Lower leg skin (tissue), 4 donors: Measurements from ENCODE around the gene AREG. TPM values are rescaled to one million over a fixed set of nuclear protein-coding genes. Genes with fewer than 3 reads are reported as not detected.

ENCODE experiments used
- DNase-seq, 2 donors: peaks; one replicate each; pipeline ENCODE4 v3.0.0-alpha.2; 2019; ENCODE audit warnings: low spot score in 2 of 2
- H3K4me3 ChIP-seq: fragments of 200-600 bp; sonication (generic); 2 replicates; pipeline ENCODE4 v1.5.1; 2017; ENCODE audit warnings: mild to moderate bottlenecking, low read depth; ENCODE audit not compliant: poor library complexity, severe bottlenecking
- CTCF ChIP-seq, 3 donors: fragments of 450-650 bp; IDR thresholded peaks; one replicate each; pipeline ENCODE4 v1.5.1; 2016; ENCODE audit warnings: antibody characterized with exemption in 3 of 3, mild to moderate bottlenecking in 3 of 3, moderate library complexity in 2 of 3
- POLR2A ChIP-seq, 2 donors: fragments of 450-650 bp; IDR thresholded peaks; one replicate each; pipeline ENCODE4 v1.6.1; 2016 to 2017; ENCODE audit warnings: antibody characterized with exemption in 2 of 2, mild to moderate bottlenecking in 1 of 2, moderate library complexity in 1 of 2
- WGBS, 2 donors: methylation state at CpG; one replicate each; pipeline ENCODE4 v1.1.5; 2018; 5-methylcytosine and 5-hydroxymethylcytosine counted together
- intact Hi-C: fragments of 100-400 bp; cut with DNase I; formaldehyde crosslinking; loops from one replicate; pipeline ENCODE4 v1.15.0; 2023; ENCODE audit warnings: low total_unique reads
- total RNA-seq, 4 donors: library from RNA; depleted of rRNA; stranded (reverse); fragments of >200 nt; gene quantifications; one replicate each; pipeline ENCODE4 v1.1.0, GENCODE V29; 2016

AREG gene
- total RNA-seq, 4 donors from 2014 or later: 7.4 to 15.2 (median 11.6) TPM

- TF ChIP-seq CTCF (IDR thresholded peaks at IDR 0.05) (no peak), POLR2A (IDR thresholded peaks at IDR 0.05) (no peak)
- no peak overlapping the region for H3K4me3 ChIP-seq
- intact Hi-C loops: no loop called here
- DNase-seq: no peak
- 59 to 66% methylated on average over 5 of the region's 5 CpGs for WGBS, 2 donors
Measured at GRCh38 chr4:74402692-74403456, 42.1 kb upstream of the AREG start.

GRCh38 chr4:74407891-74408290, 37.0 kb upstream of the AREG start:
- no peak for DNase-seq
- intact Hi-C loops: no loop called here
- no peak overlapping the region for H3K4me3 ChIP-seq
- no peak for TF ChIP-seq CTCF (IDR thresholded peaks at IDR 0.05)
- no peak for TF ChIP-seq POLR2A (IDR thresholded peaks at IDR 0.05)

- TF ChIP-seq CTCF (IDR thresholded peaks at IDR 0.05) (no peak), POLR2A (IDR thresholded peaks at IDR 0.05) (no peak)
- no peak overlapping the region for H3K4me3 ChIP-seq
- no peak for DNase-seq
- intact Hi-C loops: no loop called here
- 50 to 57% methylated on average over 3 of the region's 3 CpGs for WGBS, 2 donors
Measured at GRCh38 chr4:74408639-74409038, 36.3 kb upstream of the AREG start.

- H3K4me3 ChIP-seq: no peak overlapping the region
- no peak for DNase-seq
- WGBS, 2 donors: 18 to 21% methylated on average over 2 of the region's 2 CpGs
- TF ChIP-seq POLR2A (IDR thresholded peaks at IDR 0.05) (no peak), CTCF (IDR thresholded peaks at IDR 0.05) (no peak)
- intact Hi-C loops: no loop called here
Measured at GRCh38 chr4:74410272-74410671, 34.7 kb upstream of the AREG start.

- intact Hi-C loops: no loop called here
- no peak overlapping the region for H3K4me3 ChIP-seq
- TF ChIP-seq CTCF (IDR thresholded peaks at IDR 0.05) (no peak), POLR2A (IDR thresholded peaks at IDR 0.05) (no peak)
- DNase-seq: no peak
Measured at GRCh38 chr4:74412225-74412624, 32.7 kb upstream of the AREG start.

- no peak for DNase-seq
- TF ChIP-seq CTCF (IDR thresholded peaks at IDR 0.05): no peak
- TF ChIP-seq POLR2A (IDR thresholded peaks at IDR 0.05): no peak
- no peak overlapping the region for H3K4me3 ChIP-seq
- intact Hi-C loops: no loop called here
Measured at GRCh38 chr4:74413265-74413664, 31.7 kb upstream of the AREG start.
